Esophagus muscularis mucosa (tissue), 3 donors: ENCODE measurements around the gene ASIC1.

Experiments
- POLR2A ChIP-seq: fragments of 450-650 bp; IDR thresholded peaks from one replicate; pipeline ENCODE4 v1.6.1; 2017; ENCODE audit warnings: antibody characterized with exemption, moderate library complexity, mild to moderate bottlenecking, low read depth
- TF ChIP-seq, protein P1 (sequence below), 3 experiments: fragments of 200-600 bp in 2 of 3; fragments of 450-650 bp in 1 of 3; sonication (generic) in 2 of 3; IDR thresholded peaks; one replicate each; pipeline ENCODE4 v1.5.1; 2017 to 2019; ENCODE audit warnings: antibody characterized with exemption in 3 of 3, mild to moderate bottlenecking in 2 of 3, moderate library complexity in 1 of 3

- TF ChIP-seq, protein P1, sequence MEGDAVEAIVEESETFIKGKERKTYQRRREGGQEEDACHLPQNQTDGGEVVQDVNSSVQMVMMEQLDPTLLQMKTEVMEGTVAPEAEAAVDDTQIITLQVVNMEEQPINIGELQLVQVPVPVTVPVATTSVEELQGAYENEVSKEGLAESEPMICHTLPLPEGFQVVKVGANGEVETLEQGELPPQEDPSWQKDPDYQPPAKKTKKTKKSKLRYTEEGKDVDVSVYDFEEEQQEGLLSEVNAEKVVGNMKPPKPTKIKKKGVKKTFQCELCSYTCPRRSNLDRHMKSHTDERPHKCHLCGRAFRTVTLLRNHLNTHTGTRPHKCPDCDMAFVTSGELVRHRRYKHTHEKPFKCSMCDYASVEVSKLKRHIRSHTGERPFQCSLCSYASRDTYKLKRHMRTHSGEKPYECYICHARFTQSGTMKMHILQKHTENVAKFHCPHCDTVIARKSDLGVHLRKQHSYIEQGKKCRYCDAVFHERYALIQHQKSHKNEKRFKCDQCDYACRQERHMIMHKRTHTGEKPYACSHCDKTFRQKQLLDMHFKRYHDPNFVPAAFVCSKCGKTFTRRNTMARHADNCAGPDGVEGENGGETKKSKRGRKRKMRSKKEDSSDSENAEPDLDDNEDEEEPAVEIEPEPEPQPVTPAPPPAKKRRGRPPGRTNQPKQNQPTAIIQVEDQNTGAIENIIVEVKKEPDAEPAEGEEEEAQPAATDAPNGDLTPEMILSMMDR (IDR thresholded peaks at IDR 0.05) = no peak
- TF ChIP-seq POLR2A = no peak
These were observed 13.5 kb upstream of the ASIC1 start for GRCh38 chr12:50043854-50044253.
